GM23338 (cell line): ENCODE measurements around the gene ALDOA. TPM values are rescaled to one million over a fixed set of nuclear protein-coding genes. Genes with fewer than 3 reads are reported as not detected.

Experiments
- ATAC-seq: fragments of 200-7000 bp; cut with Tn5 transposase; 3 replicates; pipeline ENCODE4 v1.9.1; 2020
- DNase-seq: peaks from one replicate; pipeline ENCODE4 v3.0.0-alpha.2; 2015; ENCODE audit warnings: low spot score
- H2AFZ ChIP-seq: fragments of 200-600 bp; sonication (generic); 2 replicates; pipeline ENCODE4 v1.8.0; 2016; ENCODE audit warnings: antibody characterized with exemption, mild to moderate bottlenecking, moderate library complexity
- H3F3A ChIP-seq: fragments of 200-600 bp; sonication (generic); replicated peaks from 2 replicates; pipeline ENCODE4 v1.8.0; 2017; ENCODE audit warnings: antibody characterized with exemption, mixed run types, low read depth
- H3K27ac ChIP-seq: fragments of 200-600 bp; sonication (generic); 2 replicates; pipeline ENCODE4 v1.6.1; 2016; ENCODE audit warnings: low read depth
- H3K27me3 ChIP-seq: fragments of 200-600 bp; sonication (generic); 2 replicates; pipeline ENCODE4 v1.8.0; 2016; ENCODE audit warnings: mild to moderate bottlenecking, mixed run types, moderate library complexity; ENCODE audit not compliant: insufficient read depth
- H3K36me3 ChIP-seq: fragments of 200-600 bp; sonication (generic); 2 replicates; pipeline ENCODE4 v1.8.0; 2016; ENCODE audit warnings: mild to moderate bottlenecking; ENCODE audit not compliant: insufficient read depth
- H3K4me1 ChIP-seq: fragments of 200-600 bp; sonication (generic); 2 replicates; pipeline ENCODE4 v1.8.0; 2016; ENCODE audit warnings: mild to moderate bottlenecking, moderate library complexity; ENCODE audit not compliant: insufficient read depth
- H3K4me2 ChIP-seq: fragments of 200-600 bp; sonication (generic); 2 replicates; pipeline ENCODE4 v1.7.1; 2017; ENCODE audit warnings: mixed run types
- H3K4me3 ChIP-seq: fragments of 200-600 bp; sonication (generic); 2 replicates; pipeline ENCODE4 v1.6.1; 2016; ENCODE audit warnings: mixed run types
- H3K79me2 ChIP-seq: fragments of 200-600 bp; sonication (generic); replicated peaks from 2 replicates; pipeline ENCODE4 v1.8.0; 2017; ENCODE audit warnings: mild to moderate bottlenecking; ENCODE audit not compliant: insufficient read depth
- H3K9me2 ChIP-seq: fragments of 200-600 bp; sonication (generic); 2 replicates; pipeline ENCODE4 v1.8.0; 2017; ENCODE audit not compliant: insufficient read depth
- H4K20me1 ChIP-seq: fragments of 200-600 bp; sonication (generic); replicated peaks from 2 replicates; pipeline ENCODE4 v1.8.0; 2017; ENCODE audit warnings: mild to moderate bottlenecking; ENCODE audit not compliant: insufficient read depth
- H3K27ac Mint-ChIP-seq: 2 replicates; pipeline ENCODE4 v1.8.0; 2020; ENCODE audit warnings: inconsistent platforms, mild to moderate bottlenecking, moderate library complexity, mixed read lengths
- H3K27me3 Mint-ChIP-seq: 3 replicates; pipeline ENCODE4 v1.8.0; 2022; ENCODE audit warnings: low read depth, mild to moderate bottlenecking, moderate library complexity, mixed read lengths, inconsistent platforms; ENCODE audit not compliant: insufficient read depth, poor library complexity
- H3K36me3 Mint-ChIP-seq: 3 replicates; pipeline ENCODE4 v1.8.0; 2021; ENCODE audit warnings: low read depth, mild to moderate bottlenecking, inconsistent platforms, moderate library complexity, mixed read lengths
- H3K4me1 Mint-ChIP-seq: 3 replicates; pipeline ENCODE4 v1.8.0; 2020; ENCODE audit warnings: mild to moderate bottlenecking, inconsistent platforms, mixed read lengths
- H3K4me3 Mint-ChIP-seq: 3 replicates; pipeline ENCODE4 v1.8.0; 2021; ENCODE audit warnings: moderate library complexity, mild to moderate bottlenecking, inconsistent platforms, mixed read lengths
- H3K9me3 Mint-ChIP-seq: 3 replicates; pipeline ENCODE4 v1.8.0; 2020; ENCODE audit warnings: moderate library complexity, mild to moderate bottlenecking, inconsistent platforms, mixed read lengths
- CREB1 ChIP-seq: fragments of 250-450 bp; sonication (Bioruptor Pico); IDR thresholded peaks from 2 replicates; pipeline ENCODE4 v1.5.0; 2020; ENCODE audit warnings: low read depth, mild to moderate bottlenecking, moderate library complexity
- EZH2 ChIP-seq: fragments of 200-600 bp; sonication (generic); IDR thresholded peaks from one replicate; pipeline ENCODE4 v1.8.0; 2017; ENCODE audit warnings: antibody characterized with exemption, mild to moderate bottlenecking, low read depth; ENCODE audit not compliant: unreplicated experiment
- JUNB ChIP-seq: IDR thresholded peaks from one replicate; pipeline ENCODE4 v1.6.1; 2016; ENCODE audit warnings: antibody characterized with exemption; ENCODE audit not compliant: unreplicated experiment
- NANOG ChIP-seq: IDR thresholded peaks from 2 replicates; pipeline ENCODE4 v1.6.1; 2016; ENCODE audit warnings: antibody characterized with exemption, borderline replicate concordance
- POLR2AphosphoS5 ChIP-seq: IDR thresholded peaks from 2 replicates; pipeline ENCODE4 v1.6.1; 2016; ENCODE audit warnings: antibody characterized with exemption, low read depth
- STAT1 ChIP-seq: IDR thresholded peaks from one replicate; pipeline ENCODE4 v1.6.1; 2016; ENCODE audit warnings: antibody characterized with exemption; ENCODE audit not compliant: unreplicated experiment
- ZNF114 ChIP-seq: fragments of 250-450 bp; sonication (Bioruptor Pico); IDR thresholded peaks from 2 replicates; pipeline ENCODE4 v1.5.0; 2020; ENCODE audit warnings: mild to moderate bottlenecking, moderate library complexity
- ZNF331 ChIP-seq: fragments of 250-450 bp; sonication (Bioruptor Pico); IDR thresholded peaks from 2 replicates; pipeline ENCODE4 v1.5.0; 2020; ENCODE audit warnings: low read depth, mild to moderate bottlenecking, moderate library complexity
- polyA plus RNA-seq: library from polyadenylated mRNA; unstranded; fragments of >200 nt; fragmentation: Nextera tagmentation; extraction: Ambion mirVana; gene quantifications from 2 replicates; pipeline ENCODE4 v1.2.1, GENCODE V29; 2016
- total RNA-seq: library from RNA; depleted of rRNA; stranded (reverse); fragments of >200 nt; shearing (Covaris generic); gene quantifications from 2 replicates; pipeline ENCODE4 v1.2.3, GENCODE V29; 2014
- TF ChIP-seq, protein P1 (sequence below): IDR thresholded peaks from 2 replicates; pipeline ENCODE4 v1.6.1; 2016; ENCODE audit warnings: antibody characterized with exemption
- TF ChIP-seq, protein P2 (sequence below): IDR thresholded peaks from one replicate; pipeline ENCODE4 v1.6.1; 2018; ENCODE audit warnings: antibody characterized with exemption; ENCODE audit not compliant: unreplicated experiment

ALDOA gene
- total and polyA plus RNA-seq, 2 experiments from 2014 or later: 1,054 to 1,306 TPM

GRCh38 chr16:30069611-30070462 is 4.3 kb downstream of the ALDOA start (continued):
- TF ChIP-seq EZH2 (no peak), POLR2AphosphoS5 (no peak), CREB1 (no peak), ZNF331 (no peak), NANOG (no peak), ZNF114 (CRISPR knock-in tag) (no peak)
- TF ChIP-seq, protein P1, sequence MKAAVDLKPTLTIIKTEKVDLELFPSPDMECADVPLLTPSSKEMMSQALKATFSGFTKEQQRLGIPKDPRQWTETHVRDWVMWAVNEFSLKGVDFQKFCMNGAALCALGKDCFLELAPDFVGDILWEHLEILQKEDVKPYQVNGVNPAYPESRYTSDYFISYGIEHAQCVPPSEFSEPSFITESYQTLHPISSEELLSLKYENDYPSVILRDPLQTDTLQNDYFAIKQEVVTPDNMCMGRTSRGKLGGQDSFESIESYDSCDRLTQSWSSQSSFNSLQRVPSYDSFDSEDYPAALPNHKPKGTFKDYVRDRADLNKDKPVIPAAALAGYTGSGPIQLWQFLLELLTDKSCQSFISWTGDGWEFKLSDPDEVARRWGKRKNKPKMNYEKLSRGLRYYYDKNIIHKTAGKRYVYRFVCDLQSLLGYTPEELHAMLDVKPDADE: no peak
- TF ChIP-seq, protein P2, sequence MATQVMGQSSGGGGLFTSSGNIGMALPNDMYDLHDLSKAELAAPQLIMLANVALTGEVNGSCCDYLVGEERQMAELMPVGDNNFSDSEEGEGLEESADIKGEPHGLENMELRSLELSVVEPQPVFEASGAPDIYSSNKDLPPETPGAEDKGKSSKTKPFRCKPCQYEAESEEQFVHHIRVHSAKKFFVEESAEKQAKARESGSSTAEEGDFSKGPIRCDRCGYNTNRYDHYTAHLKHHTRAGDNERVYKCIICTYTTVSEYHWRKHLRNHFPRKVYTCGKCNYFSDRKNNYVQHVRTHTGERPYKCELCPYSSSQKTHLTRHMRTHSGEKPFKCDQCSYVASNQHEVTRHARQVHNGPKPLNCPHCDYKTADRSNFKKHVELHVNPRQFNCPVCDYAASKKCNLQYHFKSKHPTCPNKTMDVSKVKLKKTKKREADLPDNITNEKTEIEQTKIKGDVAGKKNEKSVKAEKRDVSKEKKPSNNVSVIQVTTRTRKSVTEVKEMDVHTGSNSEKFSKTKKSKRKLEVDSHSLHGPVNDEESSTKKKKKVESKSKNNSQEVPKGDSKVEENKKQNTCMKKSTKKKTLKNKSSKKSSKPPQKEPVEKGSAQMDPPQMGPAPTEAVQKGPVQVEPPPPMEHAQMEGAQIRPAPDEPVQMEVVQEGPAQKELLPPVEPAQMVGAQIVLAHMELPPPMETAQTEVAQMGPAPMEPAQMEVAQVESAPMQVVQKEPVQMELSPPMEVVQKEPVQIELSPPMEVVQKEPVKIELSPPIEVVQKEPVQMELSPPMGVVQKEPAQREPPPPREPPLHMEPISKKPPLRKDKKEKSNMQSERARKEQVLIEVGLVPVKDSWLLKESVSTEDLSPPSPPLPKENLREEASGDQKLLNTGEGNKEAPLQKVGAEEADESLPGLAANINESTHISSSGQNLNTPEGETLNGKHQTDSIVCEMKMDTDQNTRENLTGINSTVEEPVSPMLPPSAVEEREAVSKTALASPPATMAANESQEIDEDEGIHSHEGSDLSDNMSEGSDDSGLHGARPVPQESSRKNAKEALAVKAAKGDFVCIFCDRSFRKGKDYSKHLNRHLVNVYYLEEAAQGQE: no peak

GRCh38 chr16:30070490-30070889 is 4.9 kb downstream of the ALDOA start:
- H3K9me3 Mint-ChIP-seq: no peaks in the 10 kb centered on the region
- H3K4me2 ChIP-seq: no peak overlapping the region
- TF ChIP-seq POLR2AphosphoS5 (no peak), NANOG (no peak), ZNF331 (no peak), EZH2 (no peak), STAT1 (no peak), CREB1 (no peak), JUNB (no peak)
- H3K4me1 ChIP-seq: peaks cover 11% of the 10 kb centered on the region
- H3K27me3 ChIP-seq: no peaks in the 10 kb centered on the region
- peaks cover 28% of the 10 kb centered on the region for H3K27me3 Mint-ChIP-seq
- peaks cover 42% of the 10 kb centered on the region for H4K20me1 ChIP-seq
- H3K79me2 ChIP-seq: peaks cover 36% of the 10 kb centered on the region
- no peak for DNase-seq
- H3F3A ChIP-seq: peaks cover 65% of the 10 kb centered on the region
- no peak overlapping the region for H3K27ac Mint-ChIP-seq
- H3K36me3 ChIP-seq: peaks cover 33% of the 10 kb centered on the region
- H3K4me1 Mint-ChIP-seq: peaks cover 12% of the 10 kb centered on the region
- H2AFZ ChIP-seq: no peak overlapping the region
- no peak overlapping the region for H3K4me3 Mint-ChIP-seq
- H3K36me3 Mint-ChIP-seq: peaks cover 69% of the 10 kb centered on the region
- no peak overlapping the region for H3K4me3 ChIP-seq
- H3K9me2 ChIP-seq: no peaks in the 10 kb centered on the region
- H3K27ac ChIP-seq: no peak overlapping the region
- no peak for ATAC-seq
